ENCODE data around the gene UBE2C. TPM values are rescaled to one million over a fixed set of nuclear protein-coding genes. Genes with fewer than 3 reads are reported as not detected.

Gene UBE2C
- total and polyA plus RNA-seq, 2 of the 8 experiments (the other 6 are each of a cell fraction or from before 2014, with no cell fraction given), result 243 to 326 TPM

DNA sequence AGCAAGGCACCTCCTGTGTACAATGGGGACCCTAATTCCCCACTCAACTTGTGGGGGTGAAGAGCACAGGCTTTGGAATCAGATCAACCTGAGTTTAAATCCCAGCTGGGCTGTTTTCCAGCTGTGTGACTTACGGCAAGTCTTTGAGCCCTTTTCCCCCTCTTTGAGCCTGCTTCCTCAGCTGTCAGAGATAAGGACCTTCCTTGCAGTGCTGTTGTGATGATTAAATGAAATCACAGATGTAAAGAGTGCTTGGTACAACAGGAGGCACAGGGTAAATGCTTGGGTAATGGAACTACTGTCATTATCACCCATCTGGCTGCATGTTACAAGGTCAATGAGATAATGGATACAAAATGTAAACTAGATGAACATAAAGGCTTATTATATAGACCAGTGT is 24.4 kb downstream of the UBE2C start:
- Histone ChIP-seq H2AFZ (ENCODE audit: low read length) (no peak overlapping the region), H2BK12ac (ENCODE audit: low read depth, low read length) (no peak overlapping the region), H2BK20ac (ENCODE audit: low read length) (no peak overlapping the region), H3K9ac (replicated peaks in 1 of 4; ENCODE audit: extremely low read depth in 1 of 4, low read depth in 3 of 4, low read length in 3 of 4) (no peak overlapping the region; a peak in 1 of 7 replicates), H3K14ac (ENCODE audit: insufficient read length) (no peak overlapping the region), H3K9me3 (ENCODE audit: insufficient read depth in 2 of 2, low read depth in 1 of 2, low read length in 1 of 2) (no peaks in the 10 kb centered on the region), H2BK120ac (replicated peaks; ENCODE audit: low read depth, low read length) (no peak overlapping the region), H4K8ac (ENCODE audit: extremely low read depth, insufficient read depth, low read length) (no peak overlapping the region), H3K56ac (replicated peaks; ENCODE audit: insufficient read length, low read depth, low read length) (no peak overlapping the region), H3K36me3 (ENCODE audit: control insufficient read depth in 2 of 4, insufficient read depth in 4 of 4, low read length in 3 of 4) (peaks cover 0 to 12% (median 4%) of the 10 kb centered on the region in 4 experiments; a peak in 4 of 8 replicates), H3K79me2 (ENCODE audit: control insufficient read depth in 1 of 2, insufficient read depth in 2 of 2, low read length in 2 of 2) (peaks cover 0 to 11% of the 10 kb centered on the region in 2 experiments; a peak in 1 of 4 replicates), H4K5ac (ENCODE audit: insufficient read length, low read depth, low read length) (no peak overlapping the region), H3K27ac (ENCODE audit: low read depth, low read length) (no peak overlapping the region), H3K4me3 (ENCODE audit: extremely low read depth in 1 of 4, insufficient read depth in 2 of 4, low read depth in 3 of 4, low read length in 4 of 4) (no peak overlapping the region), H3K23ac (ENCODE audit: insufficient read length) (no peak overlapping the region), H3K4me1 (replicated peaks in 1 of 4; ENCODE audit: control insufficient read depth in 3 of 4, insufficient read depth in 4 of 4, low read length in 3 of 4) (peaks cover 0 to 17% (median 8%) of the 10 kb centered on the region in 4 experiments; a peak in 6 of 7 replicates), H3K4ac (replicated peaks; ENCODE audit: insufficient read length, low read depth, low read length) (no peak overlapping the region), H3K23me2 (ENCODE audit: low read depth, low read length) (peaks cover 8% of the 10 kb centered on the region; the same call in 1 of the 2 replicates), H2BK5ac (ENCODE audit: low read depth, low read length) (no peak overlapping the region), H2AK5ac (ENCODE audit: low read depth, low read length) (no peak overlapping the region), H3K18ac (ENCODE audit: extremely low read depth, low read length) (no peak overlapping the region), H4K91ac (replicated peaks; ENCODE audit: insufficient read length, low read length) (no peak overlapping the region), H3K79me1 (ENCODE audit: low read depth, low read length) (peaks cover 9% of the 10 kb centered on the region), H2BK15ac (ENCODE audit: low read length) (no peak overlapping the region), H3K4me2 (ENCODE audit: insufficient read depth in 1 of 2, low read depth in 2 of 2, low read length in 2 of 2) (no peak overlapping the region), H3K27me3 (replicated peaks in 1 of 4; ENCODE audit: control insufficient read depth in 3 of 4, extremely low read depth in 1 of 4, insufficient read depth in 3 of 4, low read length in 3 of 4) (no peaks in the 10 kb centered on the region), H4K20me1 (replicated peaks in 1 of 2; ENCODE audit: control insufficient read depth in 1 of 2, insufficient read depth in 2 of 2, low read length in 2 of 2) (peaks cover 0 to 4% of the 10 kb centered on the region in 2 experiments)
- WGBS, 2 experiments (ENCODE audit: extremely low coverage in 1 of 2, insufficient coverage in 1 of 2, insufficient read length in 1 of 2, insufficient replicate concordance in 2 of 2, low coverage in 1 of 2, low lambda C conversion rate in 2 of 2, missing lambda C conversion rate in 1 of 2), result 100% methylated on average over 1 of the region's 1 CpG; no CpG with 5 or more reads in 1 of the 2 experiments
- ChIA-PET CTCF (ENCODE audit: partially characterized antibody) (interaction anchor here (0.7 to 1.9 kb wide), 4 partner anchors 8 to 74 kb away, joined by 3 to 4 read pairs (median 3); no protein-coding TSS in a partner anchor), POLR2A (ENCODE audit: partially characterized antibody) (interaction anchor here (1.0 to 13.8 kb wide), 5 partner anchors 8 to 23 kb away, joined by 4 to 178 read pairs (median 36); partner anchors contain the start of genes ACOT8, UBE2C and ZSWIM3)
- FAIRE-seq, result no peak
- DNase-seq (ENCODE audit: low read depth in 1 of 2, low spot score in 2 of 2), result no peak
- TF ChIP-seq BACH1 (IDR thresholded peaks at IDR 0.05; ENCODE audit: low read length) (no peak), RFX5 (IDR thresholded peaks at IDR 0.05; ENCODE audit: borderline replicate concordance, low read depth, low read length) (no peak), RBBP5 (IDR thresholded peaks at IDR 0.05; ENCODE audit: borderline replicate concordance, low read depth, low read length) (no peak), CEBPB (IDR thresholded peaks at IDR 0.05; ENCODE audit: low read depth, low read length) (no peak), KDM1A (IDR thresholded peaks at IDR 0.05; ENCODE audit: borderline replicate concordance, low read length) (no peak), SRF (IDR thresholded peaks at IDR 0.05; ENCODE audit: low read depth, low read length) (no peak), SIX5 (IDR thresholded peaks at IDR 0.05; ENCODE audit: low read depth, low read length) (no peak), SP4 (IDR thresholded peaks at IDR 0.05; ENCODE audit: low read length) (no peak), RAD21 (IDR thresholded peaks at IDR 0.05 in 1 of 2, conservative IDR thresholded peaks at IDR 0.05 in 1 of 2; ENCODE audit: low read depth in 2 of 2, low read length in 2 of 2) (no peak), TAF7 (optimal IDR thresholded peaks at IDR 0.05; ENCODE audit: borderline replicate concordance, low read depth, low read length) (no peak), KDM5A (IDR thresholded peaks at IDR 0.05; ENCODE audit: low read length) (no peak), BRCA1 (IDR thresholded peaks at IDR 0.05; ENCODE audit: low read depth, low read length) (no peak), EGR1 (IDR thresholded peaks at IDR 0.05; ENCODE audit: borderline replicate concordance, low read depth, low read length) (no peak), JUND (IDR thresholded peaks at IDR 0.05; ENCODE audit: low read length) (no peak)
- TF ChIP-seq, protein P1, sequence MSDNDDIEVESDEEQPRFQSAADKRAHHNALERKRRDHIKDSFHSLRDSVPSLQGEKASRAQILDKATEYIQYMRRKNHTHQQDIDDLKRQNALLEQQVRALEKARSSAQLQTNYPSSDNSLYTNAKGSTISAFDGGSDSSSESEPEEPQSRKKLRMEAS (IDR thresholded peaks at IDR 0.05), result no peak

All from H1 (cell line).